Measurements from ENCODE around the gene LAMA5.

DNA sequence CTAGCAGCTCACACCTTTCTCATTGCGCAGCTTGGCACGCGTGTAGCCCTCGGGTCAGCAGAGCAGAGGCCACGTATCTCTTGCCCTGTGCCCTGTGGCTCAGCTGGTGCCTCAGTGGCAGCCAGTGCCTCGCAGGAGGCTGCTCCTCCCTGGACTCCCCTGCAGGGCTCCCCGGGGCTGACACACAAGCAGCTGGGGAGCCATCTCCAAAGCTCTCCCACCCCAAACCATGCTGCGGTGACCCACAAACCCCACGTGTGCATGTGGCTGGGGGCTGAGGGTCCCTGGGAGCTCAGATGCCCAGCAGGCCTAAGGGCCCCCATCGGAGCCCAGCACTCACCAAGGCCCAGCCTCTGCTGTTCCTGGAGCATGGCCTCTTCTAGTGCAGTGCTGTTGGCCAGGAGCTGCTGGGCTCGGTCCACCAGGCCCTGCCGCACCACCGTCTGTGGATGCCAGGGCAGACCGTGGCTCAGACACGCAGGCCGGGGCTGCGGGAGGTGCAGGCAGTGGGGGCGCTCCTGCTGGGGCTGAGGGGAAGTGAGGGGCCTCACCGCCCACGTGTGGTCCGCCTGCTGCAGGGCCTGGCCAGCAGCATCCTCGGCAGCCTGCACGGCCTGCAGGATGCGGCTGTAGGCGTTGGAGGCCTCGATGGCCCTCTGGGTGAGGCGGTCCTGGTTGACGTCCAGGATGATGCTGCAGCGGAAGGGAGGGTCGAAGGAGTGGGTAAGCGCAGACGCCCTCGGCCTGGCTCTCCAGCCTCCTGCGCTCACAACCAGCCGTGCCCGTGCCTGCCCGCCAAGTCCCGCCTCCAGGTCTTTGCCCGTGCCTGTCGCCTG, 50.6 kb downstream of the LAMA5 start:
- TF ChIP-seq POLR2AphosphoS5 (IDR thresholded peaks at IDR 0.05; ENCODE audit: low read depth, low read length) (no peak), TAF1 (IDR thresholded peaks at IDR 0.05; ENCODE audit: borderline replicate concordance, insufficient read depth, low read length) (no peak), SIN3A (IDR thresholded peaks at IDR 0.05; ENCODE audit: borderline replicate concordance, insufficient read depth, low read length) (no peak), FOXP2 (optimal IDR thresholded peaks at IDR 0.05; ENCODE audit: borderline replicate concordance, extremely low read depth, extremely low read length, insufficient read depth) (no peak)
- TF ChIP-seq, protein P1, sequence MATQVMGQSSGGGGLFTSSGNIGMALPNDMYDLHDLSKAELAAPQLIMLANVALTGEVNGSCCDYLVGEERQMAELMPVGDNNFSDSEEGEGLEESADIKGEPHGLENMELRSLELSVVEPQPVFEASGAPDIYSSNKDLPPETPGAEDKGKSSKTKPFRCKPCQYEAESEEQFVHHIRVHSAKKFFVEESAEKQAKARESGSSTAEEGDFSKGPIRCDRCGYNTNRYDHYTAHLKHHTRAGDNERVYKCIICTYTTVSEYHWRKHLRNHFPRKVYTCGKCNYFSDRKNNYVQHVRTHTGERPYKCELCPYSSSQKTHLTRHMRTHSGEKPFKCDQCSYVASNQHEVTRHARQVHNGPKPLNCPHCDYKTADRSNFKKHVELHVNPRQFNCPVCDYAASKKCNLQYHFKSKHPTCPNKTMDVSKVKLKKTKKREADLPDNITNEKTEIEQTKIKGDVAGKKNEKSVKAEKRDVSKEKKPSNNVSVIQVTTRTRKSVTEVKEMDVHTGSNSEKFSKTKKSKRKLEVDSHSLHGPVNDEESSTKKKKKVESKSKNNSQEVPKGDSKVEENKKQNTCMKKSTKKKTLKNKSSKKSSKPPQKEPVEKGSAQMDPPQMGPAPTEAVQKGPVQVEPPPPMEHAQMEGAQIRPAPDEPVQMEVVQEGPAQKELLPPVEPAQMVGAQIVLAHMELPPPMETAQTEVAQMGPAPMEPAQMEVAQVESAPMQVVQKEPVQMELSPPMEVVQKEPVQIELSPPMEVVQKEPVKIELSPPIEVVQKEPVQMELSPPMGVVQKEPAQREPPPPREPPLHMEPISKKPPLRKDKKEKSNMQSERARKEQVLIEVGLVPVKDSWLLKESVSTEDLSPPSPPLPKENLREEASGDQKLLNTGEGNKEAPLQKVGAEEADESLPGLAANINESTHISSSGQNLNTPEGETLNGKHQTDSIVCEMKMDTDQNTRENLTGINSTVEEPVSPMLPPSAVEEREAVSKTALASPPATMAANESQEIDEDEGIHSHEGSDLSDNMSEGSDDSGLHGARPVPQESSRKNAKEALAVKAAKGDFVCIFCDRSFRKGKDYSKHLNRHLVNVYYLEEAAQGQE (IDR thresholded peaks at IDR 0.05; ENCODE audit: insufficient read depth in 1 of 2, low read depth in 2 of 2, low read length in 2 of 2) = no peak

All from PFSK-1 (cell line).